HepG2 (cell line): ENCODE data around the gene FOXK2. TPM values are rescaled to one million over a fixed set of nuclear protein-coding genes. Genes with fewer than 3 reads are reported as not detected.

Experiments used
- CREBL2 ChIP-seq: sonication (generic); formaldehyde crosslinking; IDR thresholded peaks from 2 replicates; pipeline ENCODE4 v1.8.1; 2023; ENCODE audit warnings: missing genetic modification reagents, mild to moderate bottlenecking, borderline replicate concordance
- EHMT2 ChIP-seq: fragments of 200-600 bp; sonication (generic); IDR thresholded peaks from 2 replicates; pipeline ENCODE4 v1.7.0; 2017; ENCODE audit warnings: antibody characterized with exemption, low read depth, low read length, borderline replicate concordance
- FLYWCH1 ChIP-seq: sonication (generic); formaldehyde crosslinking; IDR thresholded peaks from 2 replicates; pipeline ENCODE4 v1.8.1; 2023; ENCODE audit warnings: mild to moderate bottlenecking, missing genetic modification reagents
- FOXP4 ChIP-seq: sonication (generic); formaldehyde crosslinking; IDR thresholded peaks from 2 replicates; pipeline ENCODE4 v1.4.0; 2020; ENCODE audit warnings: missing genetic modification reagents
- IRX3 ChIP-seq: sonication (generic); formaldehyde crosslinking; IDR thresholded peaks from 2 replicates; pipeline ENCODE4 v1.8.1; 2023; ENCODE audit warnings: mild to moderate bottlenecking, low read depth, missing genetic modification reagents, borderline replicate concordance
- KDM3A ChIP-seq: IDR thresholded peaks from 2 replicates; pipeline ENCODE4 v1.6.1; 2018; ENCODE audit warnings: low read depth, missing compliant biosample characterization
- MED13 ChIP-seq: sonication (generic); formaldehyde crosslinking; IDR thresholded peaks from 2 replicates; pipeline ENCODE4 v1.5.0; 2020; ENCODE audit warnings: missing genetic modification reagents
- NFE2 ChIP-seq: sonication (generic); formaldehyde crosslinking; IDR thresholded peaks from 2 replicates; pipeline ENCODE4 v1.4.0; 2020; ENCODE audit warnings: missing genetic modification reagents
- NFKBIZ ChIP-seq: IDR thresholded peaks from 2 replicates; pipeline ENCODE4 v1.6.1; 2018; ENCODE audit warnings: missing genetic modification reagents, missing compliant biosample characterization
- REL ChIP-seq: sonication (generic); formaldehyde crosslinking; conservative IDR thresholded peaks from 2 replicates; pipeline ENCODE4 v1.8.0; 2022; ENCODE audit warnings: mild to moderate bottlenecking, missing genetic modification reagents, moderate library complexity
- RERE ChIP-seq: IDR thresholded peaks from 2 replicates; pipeline ENCODE4 v1.6.1; 2016; ENCODE audit warnings: low read depth, missing genetic modification reagents, missing compliant biosample characterization
- SOX5 ChIP-seq: IDR thresholded peaks from 2 replicates; pipeline ENCODE4 v1.6.1; 2016; ENCODE audit warnings: borderline replicate concordance
- TCF7L2 ChIP-seq: IDR thresholded peaks from 2 replicates; pipeline ENCODE4 v1.6.1; 2011; ENCODE audit warnings: mild to moderate bottlenecking, low read depth, low read length, moderate library complexity
- ZNF253 ChIP-seq: sonication (generic); formaldehyde crosslinking; IDR thresholded peaks from 2 replicates; pipeline ENCODE4 v1.8.0; 2022; ENCODE audit warnings: mild to moderate bottlenecking, missing genetic modification reagents, borderline replicate concordance
- ZNF414 ChIP-seq: sonication (generic); formaldehyde crosslinking; IDR thresholded peaks from 2 replicates; pipeline ENCODE4 v1.5.0; 2020; ENCODE audit warnings: missing genetic modification reagents
- ZNF567 ChIP-seq: sonication (generic); formaldehyde crosslinking; IDR thresholded peaks from 2 replicates; pipeline ENCODE4 v1.8.1; 2023; ENCODE audit warnings: mild to moderate bottlenecking, missing genetic modification reagents, borderline replicate concordance
- ZNF629 ChIP-seq: sonication (generic); formaldehyde crosslinking; conservative IDR thresholded peaks from 2 replicates; pipeline ENCODE4 v1.5.0; 2020; ENCODE audit warnings: missing genetic modification reagents
- ZNF644 ChIP-seq: IDR thresholded peaks from 2 replicates; pipeline ENCODE4 v1.6.1; 2016; ENCODE audit warnings: low read depth
- ZNF780A ChIP-seq: sonication (generic); formaldehyde crosslinking; IDR thresholded peaks from 2 replicates; pipeline ENCODE4 v1.8.0; 2022; ENCODE audit warnings: mild to moderate bottlenecking, missing genetic modification reagents, moderate library complexity
- ZNF841 ChIP-seq: sonication (generic); formaldehyde crosslinking; IDR thresholded peaks from 2 replicates; pipeline ENCODE4 v1.8.1; 2023; ENCODE audit warnings: missing genetic modification reagents, borderline replicate concordance
- ZSCAN20 ChIP-seq: sonication (generic); formaldehyde crosslinking; IDR thresholded peaks from 2 replicates; pipeline ENCODE4 v1.4.0; 2020; ENCODE audit warnings: missing genetic modification reagents, mild to moderate bottlenecking, borderline replicate concordance
- polyA plus RNA-seq, 8 experiments: library from polyadenylated mRNA; depleted of rRNA in 3 of 8; stranded (reverse) in 7 of 8; unstranded in 1 of 8; fragments of >200 nt; fragmentation: Illumina TruSeq in 4 of 8; extraction: Trizol in 4 of 8; gene quantifications; 2 replicates each; pipeline versions ENCODE4 v1.2.1 to v1.2.3, GENCODE V29; 2011 to 2016; ENCODE audit warnings: low read depth in 4 of 8, missing spikeins in 1 of 8, mixed read lengths in 1 of 8; ENCODE audit not compliant: insufficient read depth in 1 of 8
- total RNA-seq, 5 experiments: library from RNA; depleted of rRNA; stranded (reverse); fragments of >200 nt; fragmentation: Illumina TruSeq; extraction: Trizol; gene quantifications; 2 replicates each; pipeline ENCODE4 v1.2.3, GENCODE V29; 2016; ENCODE audit warnings: low read depth in 1 of 5

The FOXK2 gene
- total and polyA plus RNA-seq, 2 of the 13 experiments (the other 11 are each of a cell fraction or from before 2014, with no cell fraction given): 67.1 to 67.2 TPM

GRCh38 chr17:82518826-82519810 lies at the start of gene FOXK2 (continued):
- TF ChIP-seq ZSCAN20 (CRISPR knock-in tag) (peak; percentile 93), SOX5 (no peak; the same call in 1 of the 2 replicates), ZNF629 (CRISPR knock-in tag) (no peak; the same call in 1 of the 2 replicates), EHMT2 (no peak), FOXP4 (0 out of 2 replicates have a peak, but pooled peaks have one; percentile 33), ZNF414 (no peak), ZNF253 (0 out of 2 replicates have a peak, but pooled peaks have one; percentile 24), NFE2 (CRISPR knock-in tag) (no peak), ZNF780A (CRISPR knock-in tag) (no peak), ZNF841 (CRISPR knock-in tag) (0 out of 2 replicates have a peak, but pooled peaks have one; percentile 79), ZNF644 (no peak), REL (CRISPR knock-in tag) (no peak), CREBL2 (peak; percentile 59; the same call in 1 of the 2 replicates), MED13 (peak; percentile 42), KDM3A (no peak), ZNF567 (CRISPR knock-in tag) (no peak), TCF7L2 (no peak), IRX3 (peak; percentile 78; the same call in 1 of the 2 replicates), NFKBIZ (no peak), RERE (CRISPR knock-in tag) (no peak; the same call in 1 of the 2 replicates), FLYWCH1 (CRISPR knock-in tag) (peak; percentile 20; the same call in 1 of the 2 replicates)
